SIG-M5 (cell line): ENCODE results near the gene CCR5.

Experiments used
- DNase-seq: peaks from one replicate; lab custom pipeline; 2025; lab: John Stamatoyannopoulos, UW

Gene CCR5

DNA sequence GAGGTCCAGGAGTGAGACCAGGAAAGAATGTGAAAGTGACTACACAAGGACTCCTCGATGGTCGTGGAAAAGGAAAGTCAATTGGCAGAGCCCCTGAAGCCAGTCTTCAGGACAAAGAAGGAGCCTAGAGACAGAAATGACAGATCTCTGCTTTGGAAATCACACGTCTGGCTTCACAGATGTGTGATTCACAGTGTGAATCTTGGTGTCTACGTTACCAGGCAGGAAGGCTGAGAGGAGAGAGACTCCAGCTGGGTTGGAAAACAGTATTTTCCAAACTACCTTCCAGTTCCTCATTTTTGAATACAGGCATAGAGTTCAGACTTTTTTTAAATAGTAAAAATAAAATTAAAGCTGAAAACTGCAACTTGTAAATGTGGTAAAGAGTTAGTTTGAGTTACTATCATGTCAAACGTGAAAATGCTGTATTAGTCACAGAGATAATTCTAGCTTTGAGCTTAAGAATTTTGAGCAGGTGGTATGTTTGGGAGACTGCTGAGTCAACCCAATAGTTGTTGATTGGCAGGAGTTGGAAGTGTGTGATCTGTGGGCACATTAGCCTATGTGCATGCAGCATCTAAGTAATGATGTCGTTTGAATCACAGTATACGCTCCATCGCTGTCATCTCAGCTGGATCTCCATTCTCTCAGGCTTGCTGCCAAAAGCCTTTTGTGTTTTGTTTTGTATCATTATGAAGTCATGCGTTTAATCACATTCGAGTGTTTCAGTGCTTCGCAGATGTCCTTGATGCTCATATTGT lies 10.8 kb upstream of the CCR5 start:
- DNase-seq, result no peak

DNA sequence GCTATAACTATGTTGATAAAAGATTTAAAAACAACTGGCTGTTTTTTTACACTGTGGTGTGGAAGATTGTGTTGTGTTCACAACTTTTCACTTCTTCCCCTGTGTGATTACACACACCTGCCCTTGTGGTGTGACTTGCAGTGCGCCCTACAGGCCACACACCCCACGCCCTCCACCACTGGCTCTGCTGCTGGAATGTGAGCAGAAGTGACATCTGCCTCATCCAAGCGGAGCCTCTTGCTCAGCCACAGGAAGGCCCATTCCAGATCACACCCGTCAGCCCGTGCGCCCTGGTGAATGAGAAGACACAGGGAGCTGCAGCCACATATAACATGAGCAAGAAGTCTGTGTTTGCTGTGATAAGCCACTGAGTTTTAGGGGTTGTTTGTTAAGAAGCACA lies 9.8 kb upstream of the CCR5 start:
- DNase-seq, result no peak

DNA sequence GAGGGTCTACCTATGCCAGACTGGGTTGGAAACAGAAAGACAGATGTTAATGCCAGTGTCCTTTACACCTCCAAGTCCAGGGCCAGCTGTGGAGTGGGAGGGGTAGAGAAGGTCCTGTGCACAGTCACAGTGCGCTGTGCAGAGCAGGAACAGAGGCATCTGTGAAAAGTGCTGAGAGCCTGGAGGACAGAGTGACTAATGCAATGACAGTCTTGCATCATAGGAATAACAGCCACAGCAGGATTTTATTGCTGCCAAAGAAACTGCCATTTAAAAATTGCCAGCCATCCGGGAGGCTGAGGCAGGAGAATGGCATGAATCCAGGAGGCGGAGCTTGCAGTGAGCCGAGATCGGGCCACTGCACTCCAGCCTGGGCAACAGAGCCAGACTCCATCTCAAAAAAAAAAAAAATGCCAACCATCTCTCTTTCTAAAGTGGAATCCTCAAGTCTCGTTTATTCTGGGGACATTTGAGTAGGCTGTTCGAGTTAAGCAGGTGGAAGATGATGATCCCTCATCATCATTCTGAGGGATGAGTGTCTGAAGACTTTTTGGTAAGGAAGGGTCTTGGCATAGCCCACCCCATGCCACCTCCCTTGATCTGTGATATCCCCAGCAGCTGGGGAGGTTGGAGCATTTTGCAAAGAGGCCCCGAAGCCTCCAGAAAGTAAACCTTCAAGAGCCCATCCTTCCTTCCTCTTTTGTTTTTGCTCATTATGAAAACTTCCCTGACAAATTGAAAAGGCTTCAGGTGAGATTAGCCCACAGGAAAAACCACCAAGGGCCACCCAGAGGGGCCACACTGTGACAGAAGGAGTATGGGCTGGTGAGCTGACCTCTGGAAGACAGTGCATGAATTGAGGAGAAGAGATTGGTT lies 9.1 kb upstream of the CCR5 start:
- DNase-seq, result peak; percentile 58

DNA sequence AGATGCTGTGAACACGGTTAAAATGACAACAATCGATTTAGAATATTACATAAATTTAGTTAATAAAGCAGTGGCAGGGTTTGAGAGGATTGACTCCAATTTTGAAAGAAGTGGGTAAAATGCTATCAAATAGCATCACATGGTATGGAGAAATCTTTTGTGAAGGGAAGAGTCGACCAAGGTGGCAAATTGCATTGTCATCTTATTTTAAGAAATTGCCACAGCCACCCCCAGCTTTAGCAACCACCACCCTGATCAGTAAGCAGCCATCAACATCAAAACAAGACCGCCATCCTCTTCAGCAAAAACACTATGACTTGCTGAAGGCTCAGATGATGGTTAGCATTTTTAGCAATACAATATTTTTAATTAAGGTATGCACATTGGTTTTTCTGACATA lies 5.7 kb upstream of the CCR5 start:
- no peak for DNase-seq

DNA sequence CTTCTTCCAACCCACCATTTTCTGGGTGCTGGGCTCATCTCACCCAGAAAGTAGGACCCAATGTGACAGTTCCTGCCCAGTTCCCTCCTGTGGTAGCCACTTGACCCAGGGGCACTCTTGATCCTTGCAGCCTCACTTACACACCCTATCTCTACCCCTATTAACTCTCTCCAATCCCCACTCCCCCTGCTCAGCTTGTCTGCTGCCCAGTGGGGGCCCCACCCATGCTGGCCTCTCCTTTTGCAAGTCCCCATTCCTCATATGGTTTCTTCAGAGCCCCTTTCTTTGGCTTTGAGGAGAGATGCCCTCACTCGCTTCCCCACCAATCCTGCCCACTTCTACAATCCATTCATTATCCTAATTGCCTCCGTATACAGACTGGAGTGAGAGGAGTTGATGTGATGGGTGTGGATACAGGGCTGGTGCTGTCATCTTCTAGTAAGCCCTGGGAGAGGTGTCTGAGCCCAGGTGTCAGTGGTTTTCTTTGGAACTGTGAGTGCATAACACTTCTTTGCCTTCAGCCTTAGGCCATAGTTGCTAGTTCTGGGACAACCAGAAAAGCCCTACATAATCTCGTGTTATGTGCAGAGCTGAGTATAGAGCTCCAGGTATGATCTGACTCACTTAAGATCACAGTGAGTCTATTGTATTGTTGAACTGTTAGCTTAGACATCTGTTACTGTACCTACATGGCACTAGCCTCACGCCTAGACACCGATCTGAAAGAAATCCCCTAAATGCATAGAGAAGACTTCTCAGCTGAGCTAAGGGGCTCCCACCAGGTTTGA lies 4.8 kb upstream of the CCR5 start:
- DNase-seq, result no peak

DNA sequence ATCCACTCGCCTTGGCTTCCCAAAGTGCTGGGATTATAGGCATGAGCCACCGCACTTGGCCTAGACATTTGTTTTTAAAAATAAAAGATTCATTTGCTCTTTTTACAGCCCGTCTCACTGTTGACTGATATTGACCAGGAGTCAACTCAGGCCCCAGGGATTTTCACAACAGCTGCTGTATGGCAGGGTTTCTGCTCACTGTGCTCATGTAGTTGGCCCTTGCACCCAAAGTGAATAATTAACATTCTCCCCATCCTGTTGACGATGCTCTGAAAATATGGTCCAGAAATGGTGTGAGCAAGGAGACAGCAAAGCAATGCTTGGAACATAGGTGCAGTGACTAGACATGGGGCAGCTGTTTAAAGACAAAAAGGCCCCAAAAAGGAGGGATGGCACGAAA lies 2.9 kb upstream of the CCR5 start:
- no peak for DNase-seq

DNA sequence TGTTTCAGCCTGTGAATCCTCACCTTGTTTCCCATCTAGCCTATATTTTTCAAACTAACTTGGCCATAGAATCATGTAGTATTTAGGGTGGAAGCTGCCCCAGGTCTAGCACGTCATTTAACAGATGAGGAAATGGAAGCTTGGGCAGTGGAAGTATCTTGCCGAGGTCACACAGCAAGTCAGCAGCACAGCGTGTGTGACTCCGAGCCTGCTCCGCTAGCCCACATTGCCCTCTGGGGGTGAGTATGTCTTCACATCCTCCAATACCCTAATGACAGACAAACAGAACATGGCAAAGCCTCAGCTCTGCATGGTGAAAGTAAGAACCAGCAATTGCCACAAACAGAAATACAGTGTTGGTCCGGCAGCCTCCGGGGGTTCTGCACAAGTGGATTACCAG lies 2.2 kb upstream of the CCR5 start:
- peak; percentile 69 for DNase-seq

DNA sequence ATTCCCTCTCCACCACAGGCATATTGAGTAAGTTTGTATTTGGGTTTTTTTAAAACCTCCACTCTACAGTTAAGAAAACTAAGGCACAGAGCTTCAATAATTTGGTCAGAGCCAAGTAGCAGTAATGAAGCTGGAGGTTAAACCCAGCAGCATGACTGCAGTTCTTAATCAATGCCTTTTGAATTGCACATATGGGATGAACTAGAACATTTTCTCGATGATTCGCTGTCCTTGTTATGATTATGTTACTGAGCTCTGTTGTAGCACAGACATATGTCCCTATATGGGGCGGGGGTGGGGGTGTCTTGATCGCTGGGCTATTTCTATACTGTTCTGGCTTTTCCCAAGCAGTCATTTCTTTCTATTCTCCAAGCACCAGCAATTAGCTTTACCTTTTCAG lies 1.6 kb upstream of the CCR5 start:
- no peak for DNase-seq

DNA sequence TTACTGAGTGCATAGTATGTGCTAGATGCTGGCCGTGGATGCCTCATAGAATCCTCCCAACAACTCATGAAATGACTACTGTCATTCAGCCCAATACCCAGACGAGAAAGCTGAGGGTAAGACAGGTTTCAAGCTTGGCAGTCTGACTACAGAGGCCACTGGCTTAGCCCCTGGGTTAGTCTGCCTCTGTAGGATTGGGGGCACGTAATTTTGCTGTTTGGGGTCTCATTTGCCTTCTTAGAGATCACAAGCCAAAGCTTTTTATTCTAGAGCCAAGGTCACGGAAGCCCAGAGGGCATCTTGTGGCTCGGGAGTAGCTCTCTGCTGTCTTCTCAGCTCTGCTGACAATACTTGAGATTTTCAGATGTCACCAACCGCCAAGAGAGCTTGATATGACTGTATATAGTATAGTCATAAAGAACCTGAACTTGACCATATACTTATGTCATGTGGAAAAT lies 1.0 kb upstream of the CCR5 start:
- DNase-seq, result no peak

DNA sequence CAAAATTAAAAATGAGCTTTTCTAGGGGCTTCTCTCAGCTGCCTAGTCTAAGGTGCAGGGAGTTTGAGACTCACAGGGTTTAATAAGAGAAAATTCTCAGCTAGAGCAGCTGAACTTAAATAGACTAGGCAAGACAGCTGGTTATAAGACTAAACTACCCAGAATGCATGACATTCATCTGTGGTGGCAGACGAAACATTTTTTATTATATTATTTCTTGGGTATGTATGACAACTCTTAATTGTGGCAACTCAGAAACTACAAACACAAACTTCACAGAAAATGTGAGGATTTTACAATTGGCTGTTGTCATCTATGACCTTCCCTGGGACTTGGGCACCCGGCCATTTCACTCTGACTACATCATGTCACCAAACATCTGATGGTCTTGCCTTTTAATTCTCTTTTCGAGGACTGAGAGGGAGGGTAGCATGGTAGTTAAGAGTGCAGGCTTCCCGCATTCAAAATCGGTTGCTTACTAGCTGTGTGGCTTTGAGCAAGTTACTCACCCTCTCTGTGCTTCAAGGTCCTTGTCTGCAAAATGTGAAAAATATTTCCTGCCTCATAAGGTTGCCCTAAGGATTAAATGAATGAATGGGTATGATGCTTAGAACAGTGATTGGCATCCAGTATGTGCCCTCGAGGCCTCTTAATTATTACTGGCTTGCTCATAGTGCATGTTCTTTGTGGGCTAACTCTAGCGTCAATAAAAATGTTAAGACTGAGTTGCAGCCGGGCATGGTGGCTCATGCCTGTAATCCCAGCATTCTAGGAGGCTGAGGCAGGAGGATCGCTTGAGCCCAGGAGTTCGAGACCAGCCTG lies 984 bp downstream of the CCR5 start:
- no peak for DNase-seq

DNA sequence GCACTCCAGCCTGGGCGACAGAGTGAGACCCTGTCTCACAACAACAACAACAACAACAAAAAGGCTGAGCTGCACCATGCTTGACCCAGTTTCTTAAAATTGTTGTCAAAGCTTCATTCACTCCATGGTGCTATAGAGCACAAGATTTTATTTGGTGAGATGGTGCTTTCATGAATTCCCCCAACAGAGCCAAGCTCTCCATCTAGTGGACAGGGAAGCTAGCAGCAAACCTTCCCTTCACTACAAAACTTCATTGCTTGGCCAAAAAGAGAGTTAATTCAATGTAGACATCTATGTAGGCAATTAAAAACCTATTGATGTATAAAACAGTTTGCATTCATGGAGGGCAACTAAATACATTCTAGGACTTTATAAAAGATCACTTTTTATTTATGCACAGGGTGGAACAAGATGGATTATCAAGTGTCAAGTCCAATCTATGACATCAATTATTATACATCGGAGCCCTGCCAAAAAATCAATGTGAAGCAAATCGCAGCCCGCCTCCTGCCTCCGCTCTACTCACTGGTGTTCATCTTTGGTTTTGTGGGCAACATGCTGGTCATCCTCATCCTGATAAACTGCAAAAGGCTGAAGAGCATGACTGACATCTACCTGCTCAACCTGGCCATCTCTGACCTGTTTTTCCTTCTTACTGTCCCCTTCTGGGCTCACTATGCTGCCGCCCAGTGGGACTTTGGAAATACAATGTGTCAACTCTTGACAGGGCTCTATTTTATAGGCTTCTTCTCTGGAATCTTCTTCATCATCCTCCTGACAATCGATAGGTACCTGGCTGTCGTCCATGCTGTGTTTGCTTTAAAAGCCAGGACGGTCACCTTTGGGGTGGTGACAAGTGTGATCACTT lies 2.0 kb downstream of the CCR5 start:
- no peak for DNase-seq

DNA sequence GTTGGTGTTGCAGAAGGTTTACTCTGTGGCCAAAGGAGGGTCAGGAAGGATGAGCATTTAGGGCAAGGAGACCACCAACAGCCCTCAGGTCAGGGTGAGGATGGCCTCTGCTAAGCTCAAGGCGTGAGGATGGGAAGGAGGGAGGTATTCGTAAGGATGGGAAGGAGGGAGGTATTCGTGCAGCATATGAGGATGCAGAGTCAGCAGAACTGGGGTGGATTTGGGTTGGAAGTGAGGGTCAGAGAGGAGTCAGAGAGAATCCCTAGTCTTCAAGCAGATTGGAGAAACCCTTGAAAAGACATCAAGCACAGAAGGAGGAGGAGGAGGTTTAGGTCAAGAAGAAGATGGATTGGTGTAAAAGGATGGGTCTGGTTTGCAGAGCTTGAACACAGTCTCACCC lies 4.0 kb downstream of the CCR5 start:
- DNase-seq, result no peak

DNA sequence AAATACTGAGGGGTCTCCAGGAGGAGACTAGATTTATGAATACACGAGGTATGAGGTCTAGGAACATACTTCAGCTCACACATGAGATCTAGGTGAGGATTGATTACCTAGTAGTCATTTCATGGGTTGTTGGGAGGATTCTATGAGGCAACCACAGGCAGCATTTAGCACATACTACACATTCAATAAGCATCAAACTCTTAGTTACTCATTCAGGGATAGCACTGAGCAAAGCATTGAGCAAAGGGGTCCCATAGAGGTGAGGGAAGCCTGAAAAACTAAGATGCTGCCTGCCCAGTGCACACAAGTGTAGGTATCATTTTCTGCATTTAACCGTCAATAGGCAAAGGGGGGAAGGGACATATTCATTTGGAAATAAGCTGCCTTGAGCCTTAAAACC lies 4.5 kb downstream of the CCR5 start:
- no peak for DNase-seq

DNA sequence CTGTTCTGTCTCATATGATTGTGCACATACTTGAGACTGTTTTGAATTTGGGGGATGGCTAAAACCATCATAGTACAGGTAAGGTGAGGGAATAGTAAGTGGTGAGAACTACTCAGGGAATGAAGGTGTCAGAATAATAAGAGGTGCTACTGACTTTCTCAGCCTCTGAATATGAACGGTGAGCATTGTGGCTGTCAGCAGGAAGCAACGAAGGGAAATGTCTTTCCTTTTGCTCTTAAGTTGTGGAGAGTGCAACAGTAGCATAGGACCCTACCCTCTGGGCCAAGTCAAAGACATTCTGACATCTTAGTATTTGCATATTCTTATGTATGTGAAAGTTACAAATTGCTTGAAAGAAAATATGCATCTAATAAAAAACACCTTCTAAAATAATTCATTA lies 5.1 kb downstream of the CCR5 start:
- no peak for DNase-seq

DNA sequence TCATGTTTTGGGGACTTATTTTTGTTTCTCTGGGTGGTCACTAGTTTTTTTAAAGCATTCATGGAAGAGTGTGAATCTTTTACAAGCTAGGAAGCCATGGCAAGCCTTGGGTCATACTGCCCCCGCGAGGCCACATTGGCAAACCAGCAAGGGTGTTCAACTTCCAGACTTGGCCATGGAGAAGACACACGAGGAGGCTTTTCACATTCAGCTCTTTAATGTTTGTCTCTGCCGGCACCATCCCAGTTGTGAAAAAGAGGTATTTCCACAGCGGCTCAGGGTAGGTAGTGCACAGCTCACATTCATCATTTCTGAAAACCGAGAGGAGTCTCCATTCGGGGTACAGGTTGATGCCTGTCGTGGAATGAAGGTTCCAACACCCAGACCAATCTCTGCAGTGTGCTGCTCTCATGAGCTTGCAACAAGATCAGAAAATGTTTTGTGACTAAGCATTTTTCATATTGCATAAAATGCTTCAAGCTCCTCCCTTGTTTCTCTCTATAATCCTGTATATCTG lies 7.7 kb downstream of the CCR5 start:
- no peak for DNase-seq

DNA sequence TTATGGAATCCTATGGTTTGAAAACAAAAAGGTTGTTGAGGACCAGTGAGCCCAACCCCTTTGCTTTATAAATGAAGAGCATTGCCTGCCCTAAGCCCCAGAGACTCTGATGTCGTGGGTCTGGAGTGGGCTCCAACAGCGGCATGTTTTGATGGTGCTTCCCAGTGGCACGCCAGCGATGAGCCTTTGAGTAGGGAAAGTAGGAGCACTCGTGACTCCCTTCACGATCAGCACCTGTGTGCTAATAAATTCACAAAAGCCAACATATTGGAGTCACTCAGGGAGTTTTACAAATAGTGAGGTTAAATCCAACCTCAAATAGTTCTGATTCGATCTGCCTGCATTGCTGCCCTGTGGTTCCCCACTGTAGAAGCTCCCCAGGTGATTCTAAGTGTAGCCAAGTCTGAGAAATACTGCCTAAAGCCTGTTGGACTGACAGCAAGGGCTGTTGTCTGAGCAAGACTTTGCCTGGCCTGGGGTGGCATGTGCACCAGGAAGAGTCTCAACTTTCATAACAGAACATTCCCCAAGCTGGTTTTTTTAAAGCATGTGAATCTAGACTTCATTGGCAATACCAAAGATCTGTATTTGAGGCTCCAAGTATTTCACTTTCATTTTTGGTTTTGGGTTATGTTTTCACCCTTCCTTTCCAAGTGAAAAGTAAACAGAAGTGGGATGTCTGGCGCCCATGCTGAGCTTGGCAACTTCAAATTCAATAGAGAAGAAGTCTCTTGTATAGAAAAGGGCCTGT lies 9.9 kb downstream of the CCR5 start:
- DNase-seq, result no peak

DNA sequence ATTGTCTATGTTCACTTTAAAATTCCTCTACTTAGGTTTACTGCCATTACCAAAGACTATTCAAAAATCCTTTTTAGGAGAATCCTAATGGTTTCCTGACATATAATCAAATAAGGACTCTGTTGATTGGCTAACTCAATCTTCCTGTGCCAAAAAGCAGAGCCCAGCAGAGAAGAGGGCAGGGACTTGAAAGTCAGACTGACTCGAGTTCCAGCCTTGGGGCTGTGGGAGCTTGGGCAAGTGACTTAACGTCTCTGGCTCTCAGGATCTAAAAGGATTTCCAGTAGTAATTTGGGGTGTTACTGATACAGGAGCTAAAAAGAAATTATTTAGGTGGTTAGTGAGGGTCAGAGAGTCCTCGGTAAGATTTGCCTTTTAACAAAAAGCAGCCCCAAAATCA lies 10.9 kb downstream of the CCR5 start:
- no peak for DNase-seq

DNA sequence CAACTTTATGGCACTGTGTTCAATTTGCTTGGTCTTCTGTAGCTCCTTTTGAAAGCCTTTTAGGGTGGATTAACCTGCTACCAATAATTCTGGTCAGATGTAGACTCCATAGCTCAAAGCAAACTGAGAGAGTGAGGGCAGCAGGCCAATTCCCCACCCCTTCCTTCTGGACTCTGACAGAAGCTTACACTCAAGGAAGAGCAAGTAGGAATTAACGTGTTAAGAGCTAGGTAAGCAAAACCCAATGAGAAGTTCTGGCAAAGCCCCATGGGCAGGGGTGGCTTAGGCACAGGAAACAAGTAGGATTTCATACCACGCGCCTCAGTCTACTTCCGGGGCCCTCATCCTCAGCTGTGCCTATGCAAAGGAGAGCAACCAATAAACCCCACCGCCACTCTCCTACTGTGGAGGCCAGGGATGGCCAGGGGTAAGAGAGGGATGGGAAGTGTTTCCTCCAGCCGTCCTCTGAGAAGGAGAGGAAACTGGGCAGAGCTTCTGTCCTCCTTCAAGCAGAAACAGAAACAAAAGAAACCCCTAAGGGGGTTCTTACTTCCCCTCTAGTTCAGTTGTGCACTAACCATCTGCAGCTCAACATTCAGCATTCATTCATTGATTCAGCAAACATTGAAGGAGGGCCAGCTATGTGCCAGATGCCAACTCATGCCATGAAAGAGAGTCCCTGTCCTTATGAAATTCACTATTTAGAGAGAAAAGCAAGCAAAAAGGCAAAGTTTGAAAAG lies 12.6 kb downstream of the CCR5 start:
- no peak for DNase-seq

DNA sequence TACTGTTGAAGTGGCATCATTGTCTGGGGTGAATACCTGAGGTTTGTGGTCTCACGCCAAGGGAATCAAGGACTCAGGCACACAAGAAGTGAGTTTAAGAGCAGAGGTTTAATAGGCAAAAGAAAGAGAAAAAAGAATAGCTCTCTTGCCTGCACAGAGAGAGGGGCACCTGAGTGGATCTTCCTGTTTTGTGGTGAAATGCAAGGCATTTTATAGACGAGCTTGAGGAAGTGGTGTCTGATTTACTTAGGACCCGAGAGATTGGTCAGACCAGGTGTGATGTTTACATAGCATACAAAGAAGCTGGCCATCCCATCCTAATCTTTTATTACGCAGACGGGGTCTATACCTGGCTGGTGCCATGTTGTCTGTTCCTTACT lies 13.2 kb downstream of the CCR5 start:
- DNase-seq, result no peak
